Retinal pigment epithelial cell (primary cell): ENCODE results near the gene FAM174C.
A peak's percentile ranks its signal among the peaks of the same experiment; 100 is the strongest.
"Not testable (repeated sequence)": the region's sequence is repeated elsewhere in the genome, so short reads cannot be mapped to it uniquely, and the experiment has no call there.

ENCODE experiments used
- DNase-seq: peaks from one replicate; pipeline ENCODE4 v3.0.0-alpha.2; 2010; ENCODE audit warnings: low read depth
- H3K4me3 ChIP-seq: 2 replicates; pipeline ENCODE4 v1.5.1; 2011; ENCODE audit warnings: mild to moderate bottlenecking, low read length, control low read depth, moderate library complexity
- TF ChIP-seq, protein P1 (sequence below): conservative IDR thresholded peaks from 2 replicates; pipeline ENCODE4 v1.5.1; 2011; ENCODE audit warnings: low read depth, low read length, control low read depth, inconsistent platforms

The FAM174C gene

DNA sequence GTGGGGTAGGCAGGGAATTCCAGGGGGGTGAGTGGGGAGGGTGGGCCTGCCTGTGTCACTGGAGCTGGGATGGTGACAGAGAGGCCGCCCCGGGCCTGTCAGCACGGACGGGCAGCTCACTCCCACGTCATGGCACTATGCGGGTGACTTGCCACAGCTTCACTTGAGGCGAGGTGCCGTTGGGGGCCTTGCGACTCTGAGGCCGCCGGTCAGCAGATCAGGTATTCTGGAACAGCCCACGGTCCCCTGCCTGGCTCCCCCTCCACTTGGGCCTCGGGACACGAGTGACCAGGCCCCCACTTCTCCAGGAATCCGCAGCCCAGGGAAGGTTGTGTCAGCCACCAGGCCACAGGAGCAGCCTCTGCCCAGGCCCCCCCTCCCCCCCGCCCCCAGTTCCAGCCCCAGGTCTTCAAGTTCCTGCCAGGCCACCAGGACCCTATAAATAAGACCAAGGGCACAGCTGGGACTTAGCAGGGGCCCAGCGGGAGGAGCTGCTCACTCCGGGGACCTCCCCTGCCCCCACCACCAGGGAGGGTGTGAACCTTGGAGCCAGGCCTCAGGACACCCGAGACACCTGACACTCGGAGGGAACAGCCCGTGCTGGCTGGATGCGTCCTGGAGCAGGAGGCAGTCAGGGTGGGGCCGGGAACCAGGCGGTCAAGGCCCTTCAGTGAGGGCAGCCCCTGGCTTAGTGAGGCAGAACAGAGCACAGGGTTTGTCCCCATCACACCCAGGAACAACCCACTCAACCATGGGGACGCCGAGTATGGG lies 29.7 kb upstream of the FAM174C start:
- DNase-seq = no peak
- no peak overlapping the region for H3K4me3 ChIP-seq
- TF ChIP-seq, protein P1, sequence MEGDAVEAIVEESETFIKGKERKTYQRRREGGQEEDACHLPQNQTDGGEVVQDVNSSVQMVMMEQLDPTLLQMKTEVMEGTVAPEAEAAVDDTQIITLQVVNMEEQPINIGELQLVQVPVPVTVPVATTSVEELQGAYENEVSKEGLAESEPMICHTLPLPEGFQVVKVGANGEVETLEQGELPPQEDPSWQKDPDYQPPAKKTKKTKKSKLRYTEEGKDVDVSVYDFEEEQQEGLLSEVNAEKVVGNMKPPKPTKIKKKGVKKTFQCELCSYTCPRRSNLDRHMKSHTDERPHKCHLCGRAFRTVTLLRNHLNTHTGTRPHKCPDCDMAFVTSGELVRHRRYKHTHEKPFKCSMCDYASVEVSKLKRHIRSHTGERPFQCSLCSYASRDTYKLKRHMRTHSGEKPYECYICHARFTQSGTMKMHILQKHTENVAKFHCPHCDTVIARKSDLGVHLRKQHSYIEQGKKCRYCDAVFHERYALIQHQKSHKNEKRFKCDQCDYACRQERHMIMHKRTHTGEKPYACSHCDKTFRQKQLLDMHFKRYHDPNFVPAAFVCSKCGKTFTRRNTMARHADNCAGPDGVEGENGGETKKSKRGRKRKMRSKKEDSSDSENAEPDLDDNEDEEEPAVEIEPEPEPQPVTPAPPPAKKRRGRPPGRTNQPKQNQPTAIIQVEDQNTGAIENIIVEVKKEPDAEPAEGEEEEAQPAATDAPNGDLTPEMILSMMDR = no peak

DNA sequence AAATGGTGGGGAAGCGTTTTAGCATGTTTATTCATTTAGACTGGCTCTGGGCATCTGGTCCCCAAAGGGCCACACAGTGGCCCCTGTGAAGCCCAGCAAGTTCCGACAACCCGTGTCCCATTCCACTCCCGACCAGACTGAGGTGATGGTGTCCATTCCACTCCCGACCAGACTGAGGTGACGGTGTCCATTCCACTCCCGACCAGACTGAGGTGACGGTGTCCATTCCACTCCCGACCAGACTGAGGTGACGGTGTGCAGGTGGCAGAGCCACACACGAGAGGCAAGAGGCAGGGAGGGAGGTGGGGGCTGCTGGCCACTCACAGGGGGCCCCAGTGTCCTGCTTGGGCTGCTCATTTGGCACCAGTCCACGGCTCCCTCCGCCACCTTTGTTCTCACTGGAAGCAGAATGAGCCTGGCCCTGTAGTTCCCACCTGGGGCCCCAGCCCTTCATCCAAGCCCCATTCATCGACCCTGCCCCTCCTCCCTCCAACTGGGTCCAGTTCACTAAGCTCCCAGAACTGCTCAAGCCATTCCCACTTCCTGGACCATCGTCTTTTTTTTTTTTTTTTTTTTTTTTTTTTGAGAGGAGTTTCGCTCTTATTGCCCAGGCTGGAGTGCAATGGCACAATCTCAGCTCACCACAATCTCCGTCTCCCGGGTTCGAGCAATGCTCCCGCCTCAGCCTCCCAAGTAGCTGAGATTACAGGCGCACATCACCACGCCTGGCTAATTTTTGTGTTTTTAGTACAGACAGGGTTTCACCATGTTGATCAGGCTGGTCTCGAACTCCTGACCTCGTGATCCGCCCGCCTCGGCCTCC lies 28.9 kb upstream of the FAM174C start:
- H3K4me3 ChIP-seq, DNase-seq: not testable (repeated sequence)

DNA sequence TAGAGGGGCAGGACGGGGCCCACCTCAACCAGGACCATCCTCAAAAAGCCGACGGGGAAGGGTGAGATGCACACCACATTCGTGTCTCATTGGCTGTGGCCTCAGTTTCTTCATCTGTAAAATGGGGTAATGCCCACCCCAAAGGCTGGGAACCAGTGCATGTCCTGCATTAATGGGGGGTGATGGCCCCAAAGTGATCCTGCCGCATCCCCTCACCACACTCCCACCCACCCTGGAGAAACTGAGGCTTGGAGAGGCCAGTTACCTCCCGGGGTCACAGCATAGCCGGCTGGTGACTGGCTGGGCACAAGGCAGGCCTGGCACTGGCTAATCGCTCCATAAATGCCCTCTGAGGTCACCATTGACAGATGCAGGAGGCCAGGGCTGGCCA lies 27.6 kb upstream of the FAM174C start:
- no peak for DNase-seq
- TF ChIP-seq, protein P1 = no peak
- peak overlapping the region; percentile 39 for H3K4me3 ChIP-seq

DNA sequence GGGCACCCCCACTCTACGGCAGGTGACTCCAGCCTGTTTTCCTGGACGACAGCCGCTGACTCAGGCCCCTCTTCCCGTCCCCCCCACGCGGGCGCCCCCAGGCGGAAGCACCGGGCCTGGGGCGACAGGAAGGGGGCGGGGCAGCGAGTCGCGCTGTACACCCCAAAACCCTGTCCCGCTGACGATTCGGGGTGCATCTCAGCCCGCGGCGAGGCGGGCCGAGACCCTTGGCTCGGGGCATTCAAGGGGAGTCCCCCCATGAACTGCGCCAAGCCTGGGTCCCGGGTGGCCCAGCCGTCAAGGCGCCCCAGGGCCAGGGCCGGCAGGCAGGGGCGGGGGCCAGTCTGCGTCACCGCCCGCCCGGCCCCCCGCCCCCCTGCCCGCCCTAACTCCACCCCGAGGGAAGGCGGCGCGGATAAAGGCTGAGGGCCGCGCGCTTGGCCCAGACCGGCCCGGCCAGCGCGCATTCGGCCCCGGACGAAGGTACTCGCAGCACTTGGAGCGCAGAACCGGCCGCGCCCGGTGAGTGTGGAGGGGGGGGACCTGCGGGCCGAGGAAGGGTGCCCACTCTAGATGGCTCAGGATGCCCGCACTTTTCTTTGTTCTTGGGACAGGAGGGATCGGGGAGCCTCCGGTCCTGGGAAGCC lies 27.1 kb upstream of the FAM174C start, which contains the start of gene MIDN:
Gene MIDN (plus strand): TSS at position 445 of the 647 bp plus-strand sequence. CDS start 1,714 bp downstream, outside the sequence.
- H3K4me3 ChIP-seq = peak within 1 kb of the TSS; percentile 70
- DNase-seq = no peak
- TF ChIP-seq, protein P1 = peak; percentile 50

DNA sequence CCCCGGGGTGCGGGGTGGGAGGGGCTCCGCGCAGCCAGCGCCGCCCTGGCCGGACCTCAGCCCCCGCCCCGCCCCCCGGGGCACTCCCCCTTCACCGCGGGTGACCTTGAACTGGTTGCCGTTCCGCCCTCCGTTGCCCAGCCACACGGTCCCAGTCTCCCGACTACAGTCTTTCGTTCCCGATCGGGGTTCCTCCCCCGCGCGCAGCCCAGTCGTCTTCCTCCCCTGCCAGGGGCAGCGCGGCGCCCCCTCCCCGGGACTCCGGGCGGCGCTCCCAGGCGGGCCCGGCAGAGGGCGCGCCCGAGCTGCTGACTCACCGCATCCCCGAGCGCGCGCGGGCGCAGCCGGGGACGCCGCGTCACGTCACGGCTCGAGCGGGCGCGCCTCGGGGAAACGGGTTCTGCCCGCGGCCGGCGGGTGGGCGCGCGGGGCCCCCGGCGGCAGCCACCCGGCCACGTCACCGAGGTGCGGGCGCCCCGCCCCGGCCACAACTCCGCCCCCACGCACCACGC lies 26.5 kb upstream of the FAM174C start:
- H3K4me3 ChIP-seq = peak overlapping the region; percentile 70
- TF ChIP-seq, protein P1 = peak; percentile 55
- no peak for DNase-seq

DNA sequence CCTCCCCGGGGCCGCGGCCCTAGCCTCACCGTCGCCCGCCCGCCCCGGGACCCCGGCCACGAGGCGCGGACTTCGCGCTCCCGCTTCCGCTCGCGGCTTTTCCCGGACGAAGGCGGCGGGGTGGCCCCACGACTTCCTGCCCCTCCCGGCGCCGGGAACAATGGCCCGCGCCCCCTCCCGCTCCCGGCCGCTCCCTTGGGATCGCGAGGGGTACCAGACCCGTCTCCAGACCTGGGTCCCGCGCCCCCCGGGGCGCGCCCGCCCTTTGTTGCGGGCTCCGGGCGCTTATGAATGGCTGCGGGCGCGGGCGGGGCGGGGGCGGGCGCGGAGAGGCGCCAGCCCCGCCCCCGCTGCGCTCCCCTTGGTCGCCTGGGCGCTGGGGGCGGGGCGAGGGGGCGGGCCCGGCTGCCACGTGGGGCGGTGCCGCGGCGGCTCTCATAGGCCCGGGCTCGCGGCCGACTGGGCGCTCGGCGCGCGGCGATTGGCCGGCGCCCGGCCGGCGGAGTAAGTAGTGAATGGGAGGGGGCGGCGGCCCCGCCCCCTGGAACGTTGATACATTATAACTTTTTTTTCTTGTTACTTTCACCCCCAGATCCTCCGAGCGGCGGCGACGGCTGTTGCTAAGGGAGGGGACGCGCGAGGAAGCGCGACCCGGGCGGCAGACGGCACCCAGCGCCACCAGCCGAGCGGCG lies 25.9 kb upstream of the FAM174C start:
- peak overlapping the region; percentile 79 for H3K4me3 ChIP-seq
- DNase-seq = peak; percentile 81

More for the DNA sequence above, 25.9 kb upstream of the FAM174C start:
- TF ChIP-seq, protein P1 = no peak
